ENCODE measurements around the gene EPS8.
"Not testable (repeated sequence)": the region's sequence is repeated elsewhere in the genome, so short reads cannot be mapped to it uniquely, and the experiment has no call there.

The EPS8 gene

GRCh38 chr12:15634010-15634683, 155.0 kb downstream of the EPS8 start:
- DNase-seq: no peak

DNA sequence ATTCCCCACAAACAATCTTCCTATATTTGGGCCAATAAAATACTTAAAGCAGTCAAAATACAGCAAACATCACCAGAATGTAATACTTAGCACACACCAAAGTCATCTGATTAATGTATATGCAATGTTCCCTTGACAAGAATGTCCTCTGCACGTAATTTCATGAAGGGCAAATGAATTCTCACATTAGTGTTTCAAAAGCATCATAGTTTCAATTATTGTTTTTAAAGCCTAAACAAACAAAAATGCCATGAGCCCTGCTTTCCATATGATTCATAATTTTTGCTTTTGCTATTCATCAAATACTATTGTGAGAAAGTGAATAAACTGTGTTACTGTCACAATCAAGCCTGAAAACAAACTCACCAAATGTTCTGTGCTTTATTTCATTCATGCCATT, 156.0 kb downstream of the EPS8 start:
- no peak for DNase-seq

DNA sequence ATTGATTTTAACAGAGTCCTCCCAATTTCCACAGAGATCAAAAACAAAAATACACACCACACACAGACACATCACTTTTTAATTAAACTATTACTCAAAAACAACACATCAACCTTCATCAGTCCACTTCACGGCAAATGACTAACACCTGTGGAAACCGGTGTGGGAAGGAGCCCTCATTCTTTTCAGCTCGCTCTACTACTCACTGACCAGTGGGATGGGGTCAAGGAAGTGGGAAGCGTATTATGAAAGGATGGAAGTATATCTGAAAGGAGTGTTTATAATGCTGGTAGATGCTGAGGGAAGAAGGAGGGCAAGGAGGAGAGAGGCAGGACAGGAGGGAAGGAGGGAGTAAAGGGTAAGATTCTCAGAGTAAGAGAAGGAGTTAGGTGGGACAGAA, 156.5 kb downstream of the EPS8 start:
- DNase-seq: no peak

DNA sequence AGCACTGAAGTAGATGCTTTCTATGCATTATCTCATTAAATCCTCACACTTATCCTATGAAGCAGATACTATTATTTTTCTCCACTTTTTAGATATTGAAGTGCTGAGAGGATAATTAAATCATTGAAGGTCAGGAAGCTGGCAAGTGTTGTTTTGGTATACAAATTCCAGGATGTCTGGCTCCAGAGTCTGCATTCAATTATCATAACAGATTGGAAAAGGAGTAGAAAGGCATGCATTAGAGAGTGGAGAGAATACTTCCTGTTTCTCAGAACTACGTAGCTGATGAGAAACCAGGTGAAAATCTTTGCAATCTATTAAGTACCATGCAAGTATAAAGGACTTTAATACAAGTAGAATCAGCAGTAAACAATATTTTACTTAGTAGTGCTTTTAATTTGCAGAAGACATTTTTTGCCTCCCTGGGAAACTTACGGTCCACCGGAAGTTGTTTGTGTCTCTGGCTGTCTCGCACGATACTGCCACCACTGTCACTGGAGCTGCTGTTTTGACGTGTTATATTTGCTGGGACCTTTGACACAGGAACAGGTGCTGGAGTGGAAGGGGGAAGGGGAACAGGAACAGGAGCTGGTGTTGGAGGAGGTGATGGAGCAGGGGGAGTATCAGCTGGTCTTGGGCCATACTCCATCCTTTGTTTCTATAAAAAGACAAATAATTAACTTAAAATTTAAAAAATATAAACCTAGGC, 158.0 kb downstream of the EPS8 start:
- no peak for DNase-seq

DNA sequence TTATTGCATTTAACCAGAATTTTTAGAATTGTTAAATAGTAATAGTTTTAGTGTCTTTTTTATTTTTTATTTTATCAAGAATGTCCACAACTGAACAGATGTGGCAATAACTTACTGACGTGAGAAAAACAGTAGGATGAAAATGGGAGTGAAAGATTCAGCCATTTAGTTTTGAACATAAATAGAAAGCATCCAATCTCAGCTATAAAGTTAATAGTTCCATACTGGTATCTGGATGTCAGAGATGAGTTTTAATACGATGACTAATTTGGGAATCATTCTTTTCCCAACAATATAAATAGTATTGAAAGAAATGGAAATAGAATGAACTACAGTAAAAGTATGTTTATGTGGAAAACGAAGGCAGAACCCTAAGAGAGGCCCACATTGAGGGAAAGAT, 159.4 kb downstream of the EPS8 start:
- DNase-seq: no peak

DNA sequence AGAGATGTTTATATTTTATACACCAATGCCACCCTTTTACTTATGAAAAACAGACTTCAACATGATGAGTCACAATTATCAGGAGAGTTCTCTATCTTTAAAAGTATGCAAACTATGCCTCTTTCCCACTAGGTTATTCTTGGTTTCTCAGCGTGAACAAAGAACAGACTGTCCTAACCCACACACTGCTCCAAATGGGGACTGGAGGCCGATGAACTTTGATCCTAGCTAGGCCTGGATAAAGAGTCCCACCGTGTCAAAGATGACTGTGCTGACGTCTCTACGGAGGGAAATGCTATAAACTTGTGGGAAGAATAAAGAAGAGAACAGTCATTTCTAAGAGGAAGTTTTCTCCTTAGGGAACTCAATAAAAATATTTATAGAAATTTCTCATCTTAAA, 160.1 kb downstream of the EPS8 start:
- no peak for DNase-seq

DNA sequence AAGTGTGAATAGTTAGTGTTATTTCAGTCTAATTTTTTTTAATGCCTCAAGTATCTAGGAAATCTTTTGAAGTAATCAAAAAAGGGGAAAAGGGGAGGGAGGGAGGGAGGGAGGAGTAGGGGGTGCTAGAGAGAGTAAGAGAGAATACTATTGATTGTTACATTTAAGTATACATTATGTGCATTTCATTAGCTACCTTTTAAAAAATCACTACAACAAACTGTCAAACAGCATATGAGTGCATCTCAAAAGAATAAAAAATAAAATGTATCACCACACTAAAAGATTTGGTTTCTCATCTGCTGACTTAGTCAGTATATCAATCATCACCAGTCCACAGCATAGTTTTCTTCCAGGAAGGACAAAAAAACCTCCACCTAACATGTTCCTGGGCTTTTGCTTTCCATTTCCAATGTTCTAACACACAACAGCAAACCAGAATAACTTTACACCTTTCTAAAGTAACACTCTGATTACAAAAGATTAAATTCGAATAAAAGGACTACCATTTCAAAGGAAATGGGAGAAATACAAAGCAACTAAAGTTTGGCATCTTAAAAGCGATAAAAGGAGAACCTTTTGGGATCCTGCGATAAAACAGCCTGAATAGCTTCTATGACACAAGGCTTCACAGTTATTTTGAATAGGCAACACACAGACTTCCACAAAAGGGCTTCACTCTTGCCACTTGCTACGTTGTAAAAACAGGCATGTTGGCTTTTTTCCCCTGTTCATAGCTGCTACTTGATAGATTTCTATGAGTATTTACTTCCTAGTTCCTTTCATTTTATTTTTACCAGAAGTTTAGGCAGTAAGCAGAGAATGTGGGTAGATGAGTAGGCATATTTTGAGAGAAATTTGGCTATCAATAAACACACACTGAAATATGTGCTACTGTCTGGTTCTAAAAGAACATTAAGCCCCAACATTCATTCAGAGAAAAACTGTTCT, 160.9 kb downstream of the EPS8 start:
- DNase-seq: no peak

- no peak for DNase-seq
These were observed 164.1 kb downstream of the EPS8 start for GRCh38 chr12:15625075-15625474.

DNA sequence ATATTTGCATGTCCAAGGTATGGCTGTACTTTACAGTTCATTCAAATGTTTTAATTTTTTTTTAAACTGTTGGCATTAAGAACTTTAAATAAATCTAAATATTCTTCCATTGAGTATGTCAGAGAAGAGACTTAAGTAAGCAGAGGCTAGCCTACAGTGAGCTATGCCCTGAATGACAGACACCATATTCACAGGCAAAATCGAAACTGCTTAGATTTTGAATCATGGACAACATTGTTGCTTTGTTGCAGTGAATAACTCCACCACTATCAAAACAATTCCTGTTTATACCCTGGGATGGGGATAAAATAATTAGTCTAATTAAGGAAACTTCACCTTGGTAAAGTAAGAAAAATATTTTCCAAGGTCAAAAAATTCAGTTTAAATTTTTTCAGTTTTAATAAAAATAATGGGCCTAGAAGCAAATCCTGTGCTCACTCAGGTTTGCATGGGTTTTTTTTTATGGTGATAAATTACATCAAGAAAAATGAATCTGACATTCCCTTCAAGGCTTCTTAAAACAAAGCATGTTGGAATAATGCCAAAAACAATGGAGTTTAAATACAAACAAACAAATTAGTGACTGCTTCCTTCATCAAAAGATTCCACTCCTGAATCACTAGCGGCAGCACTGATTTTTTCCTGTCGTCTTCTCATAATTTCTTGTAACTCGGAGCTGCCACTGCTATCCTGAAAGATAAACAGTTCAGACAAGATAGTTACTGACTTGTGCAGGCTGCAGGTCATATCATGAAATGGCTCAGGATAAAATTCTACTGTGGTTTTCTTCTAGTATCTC, 168.2 kb downstream of the EPS8 start:
- no peak for DNase-seq

DNA sequence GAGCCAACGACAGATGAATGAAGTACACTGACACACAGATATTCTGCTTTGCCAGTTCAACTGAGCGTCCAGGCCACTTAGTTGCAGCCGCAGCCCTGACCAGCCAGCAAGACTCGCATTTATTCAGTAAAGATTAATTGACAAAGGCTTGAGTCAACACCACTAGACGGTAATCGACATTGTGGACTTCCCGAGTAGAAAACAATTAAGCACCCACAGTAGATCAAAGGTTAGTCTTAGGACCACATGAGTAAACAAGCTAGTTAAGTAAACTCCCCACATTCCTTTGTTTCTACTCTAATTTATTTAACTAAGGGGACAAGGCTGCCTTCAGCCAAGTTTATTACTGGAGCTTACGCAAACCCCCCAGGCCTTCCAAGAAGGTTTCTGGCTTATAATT, 172.7 kb downstream of the EPS8 start:
- DNase-seq: not testable (repeated sequence)

DNA sequence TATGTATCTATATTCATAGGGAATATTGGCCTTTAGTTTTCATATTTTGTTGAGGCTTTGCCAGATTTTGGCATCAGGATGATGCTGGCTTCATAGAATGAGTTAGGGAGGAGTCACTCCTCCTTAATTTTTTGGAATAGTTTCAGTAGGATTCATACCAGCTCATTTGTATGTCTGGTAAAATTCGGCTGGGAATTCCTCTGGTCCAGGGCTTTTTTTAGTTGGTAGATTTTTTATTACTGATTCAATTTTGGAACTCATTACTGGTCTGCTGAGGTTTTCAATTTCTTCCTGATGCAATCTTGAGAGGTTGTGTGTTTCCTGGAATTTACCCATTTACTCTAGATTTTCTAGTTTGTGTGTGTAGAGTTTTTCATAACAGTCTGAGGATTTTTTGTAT, 175.2 kb downstream of the EPS8 start:
- DNase-seq: no peak

DNA sequence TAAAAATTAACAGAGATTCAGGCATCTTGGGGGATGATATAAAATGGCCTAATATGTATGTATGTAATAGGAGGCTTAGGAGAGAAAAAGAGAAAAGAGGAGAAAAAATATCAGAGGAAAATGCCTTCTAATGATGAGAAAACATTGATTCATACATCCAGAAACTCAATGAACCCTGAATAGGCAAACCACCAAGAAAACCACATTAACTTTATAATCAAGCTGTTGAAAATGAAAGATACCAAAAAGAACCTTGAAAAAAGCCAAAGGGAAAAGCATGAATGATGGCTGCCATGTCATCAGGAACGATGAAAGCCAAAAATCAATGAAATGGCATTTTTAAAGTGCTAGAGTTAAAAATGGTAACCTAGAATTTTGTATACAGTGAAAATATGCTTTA, 180.2 kb downstream of the EPS8 start:
- no peak for DNase-seq

GRCh38 chr12:15608406-15608805, 180.8 kb downstream of the EPS8 start:
- DNase-seq: no peak

DNA sequence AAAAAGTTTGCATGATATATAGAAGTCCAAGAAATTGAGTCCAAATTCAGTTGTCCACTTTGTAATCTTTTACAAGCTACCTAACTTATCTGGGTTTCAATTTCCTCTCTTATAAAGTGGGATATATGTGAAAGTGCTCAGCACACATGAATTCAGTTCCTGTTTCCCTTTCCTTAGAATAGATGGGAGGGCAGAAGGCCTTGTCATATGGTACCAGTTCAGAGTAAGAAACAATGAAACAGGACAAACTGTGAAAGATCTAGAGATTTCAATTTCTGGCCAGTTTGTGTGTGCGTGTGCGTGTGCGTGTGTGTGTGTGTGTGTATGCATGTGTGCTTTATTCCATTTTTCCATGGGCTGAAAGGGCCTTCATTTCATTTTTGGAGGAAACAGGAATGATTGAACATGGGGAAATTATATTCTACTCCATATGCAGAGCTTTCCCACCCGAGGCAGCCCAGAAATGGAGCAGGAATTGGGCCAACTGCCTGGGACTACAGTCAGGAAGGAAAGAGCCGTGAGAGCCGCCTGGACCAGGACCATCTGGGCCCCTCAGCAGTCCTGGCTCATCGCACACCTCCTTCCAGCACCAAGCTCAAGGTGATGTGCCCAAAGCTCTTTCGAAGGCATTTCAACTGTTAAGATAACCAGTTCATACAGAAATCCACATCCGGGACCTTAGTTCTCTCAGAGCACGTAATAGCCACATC, 183.2 kb downstream of the EPS8 start:
- DNase-seq: no peak

- DNase-seq: no peak
These were observed 185.6 kb downstream of the EPS8 start for GRCh38 chr12:15603474-15604085.

- DNase-seq: no peak
These were observed 187.0 kb downstream of the EPS8 start for GRCh38 chr12:15602051-15602672.

DNA sequence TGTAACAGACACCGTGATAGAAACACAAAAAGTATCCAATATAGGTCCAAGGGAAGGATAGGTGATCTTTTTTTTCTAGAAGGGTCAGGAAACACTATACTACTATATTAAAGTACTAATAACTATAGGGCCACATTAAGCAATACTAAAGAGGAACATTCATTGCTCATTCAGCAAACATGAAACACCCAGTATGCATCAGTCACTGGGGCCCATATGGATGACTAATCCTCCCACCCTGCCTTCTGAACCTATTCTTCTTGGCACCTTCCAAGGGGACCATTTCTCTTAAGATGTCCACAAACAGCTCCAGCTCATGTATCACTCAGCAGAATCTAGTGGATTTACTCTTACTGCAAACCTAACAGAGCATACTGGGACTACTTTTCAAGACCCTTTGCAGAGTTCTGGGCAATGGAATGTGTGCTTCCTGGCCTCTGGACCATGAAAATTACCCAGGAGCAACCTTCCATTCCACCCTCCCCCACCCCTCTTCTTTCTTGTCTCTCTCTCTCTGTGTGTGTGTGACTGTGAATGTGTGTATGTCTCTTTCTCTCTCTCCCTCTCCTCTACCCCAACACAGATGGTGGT, 187.9 kb downstream of the EPS8 start:
- DNase-seq: no peak

GRCh38 chr12:15600223-15600935, 188.8 kb downstream of the EPS8 start:
- DNase-seq: no peak

- no peak for DNase-seq
These were observed 189.7 kb downstream of the EPS8 start for GRCh38 chr12:15599266-15600037.
